Measurements from ENCODE around the gene GSC2.

The GSC2 gene

DNA sequence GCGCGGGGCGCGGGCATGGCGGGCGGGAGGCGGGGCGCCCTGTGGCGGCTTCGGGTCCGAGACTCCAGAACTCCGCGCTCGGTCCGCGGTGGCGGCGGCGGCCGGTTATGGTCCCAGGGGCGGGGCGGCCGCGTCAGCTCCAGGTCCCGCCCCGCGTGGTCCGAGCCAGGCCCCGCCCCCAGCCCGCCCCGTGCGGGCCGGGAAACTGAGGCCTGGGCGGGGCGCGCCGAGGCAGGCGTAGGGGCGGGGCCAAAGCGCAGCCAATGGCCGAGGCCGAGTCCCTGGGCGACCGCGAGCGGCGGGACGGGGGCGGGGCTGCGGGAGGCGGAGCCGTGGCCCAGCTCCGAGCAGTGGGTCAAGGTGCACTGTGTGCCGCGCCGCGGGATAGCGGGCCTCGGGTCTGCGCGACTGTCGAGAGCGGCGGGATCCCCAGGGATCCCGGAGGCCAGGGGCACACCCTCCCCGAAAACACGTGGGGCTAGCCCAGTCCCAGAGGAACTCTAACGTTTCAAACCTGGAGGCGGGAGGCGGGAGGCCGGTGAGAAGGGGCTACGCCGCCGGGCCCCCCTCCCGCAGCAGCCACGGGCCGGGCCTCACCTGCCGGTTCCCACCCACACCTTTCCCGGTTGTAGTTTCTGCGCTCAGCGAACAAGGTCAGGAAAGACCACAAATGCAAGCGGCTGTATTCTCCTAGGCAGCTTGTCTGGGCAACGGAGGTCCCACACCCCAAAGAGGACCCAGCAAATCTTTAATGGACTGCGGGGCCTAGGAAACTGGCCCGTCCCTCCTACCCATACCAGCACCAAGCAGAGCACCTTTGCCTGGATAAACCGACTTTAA lies 28.8 kb upstream of the GSC2 start, which contains the start of gene SLC25A1:
Gene SLC25A1 (minus strand): TSS at position 80 of the 840 bp plus-strand sequence. CDS start 63 bp downstream, at position 17.
- 1% methylated on average over 73 of the region's 86 CpGs for WGBS

DNA sequence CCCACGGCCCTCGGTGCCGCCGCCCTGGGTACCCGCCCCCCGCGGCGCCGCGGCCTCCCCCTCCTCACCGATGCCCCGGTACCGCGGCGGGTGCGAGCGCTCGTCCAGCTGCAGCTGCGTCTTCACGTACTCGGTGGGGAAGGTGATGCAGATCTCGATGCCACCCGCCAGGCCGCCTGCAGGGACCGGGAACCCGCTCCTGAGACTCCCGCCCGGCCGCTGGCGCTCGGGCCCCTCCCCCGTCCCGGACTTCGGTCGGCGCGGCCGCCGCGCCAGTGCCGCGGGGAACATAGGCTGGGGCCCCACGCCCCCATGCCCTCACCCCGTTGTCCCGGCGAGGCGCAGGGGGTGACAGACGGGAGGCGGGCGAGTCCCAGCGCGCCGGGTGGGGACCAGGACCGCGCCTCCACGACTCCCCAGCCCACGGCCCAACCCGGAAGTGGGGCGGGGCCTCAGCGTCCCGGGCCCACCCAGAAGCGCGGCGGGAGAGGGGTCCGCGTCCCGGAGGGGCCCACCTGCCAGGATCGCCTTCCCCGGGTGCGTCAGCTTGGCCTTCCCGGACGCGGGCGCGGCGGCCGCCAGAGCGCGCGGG lies 28.1 kb upstream of the GSC2 start:
- peak overlapping the region; percentile 88 for H3K4me2 ChIP-seq (ENCODE audit: low read length, poor library complexity, severe bottlenecking)
- peaks cover 15 to 52% of the 10 kb centered on the region in 2 experiments for H3K36me3 ChIP-seq (ENCODE audit: control insufficient read depth in 1 of 2, insufficient read depth in 2 of 2, low read depth in 1 of 2, low read length in 2 of 2)
- H2BK15ac ChIP-seq (ENCODE audit: low read depth, poor library complexity, severe bottlenecking): peak overlapping the region; percentile 71
- peaks cover 51% of the 10 kb centered on the region for H3K4me1 ChIP-seq (ENCODE audit: control insufficient read depth, insufficient read depth, low read depth, low read length)
- no peak overlapping the region for H3K27ac ChIP-seq (ENCODE audit: low read length, poor library complexity, severe bottlenecking)
- DNase-seq: peak; percentile 51
- peak overlapping the region; percentile 56 for H2AFZ ChIP-seq (ENCODE audit: low read depth, low read length)
- H2AK5ac ChIP-seq (ENCODE audit: low read length, severe bottlenecking): no peak overlapping the region
- peak overlapping the region; percentile 57 to 93 for H3K4ac ChIP-seq (ENCODE audit: low read depth in 1 of 2, low read length in 2 of 2)
- H3K9ac ChIP-seq (ENCODE audit: low read length): peak overlapping the region; percentile 81
- H3K18ac ChIP-seq (ENCODE audit: low read depth in 1 of 2, low read length in 2 of 2): peak overlapping the region; percentile 81 to 95
- H4K8ac ChIP-seq (ENCODE audit: low read length): peak overlapping the region; percentile 76
- WGBS: 0% methylated on average over 40 of the region's 80 CpGs
- H3K9me3 ChIP-seq (ENCODE audit: control insufficient read depth, low read length): no peaks in the 10 kb centered on the region
- peak overlapping the region; percentile 90 for H4K91ac ChIP-seq (ENCODE audit: low read length)
- H2BK5ac ChIP-seq (ENCODE audit: low read depth, low read length, poor library complexity, severe bottlenecking): peak overlapping the region; percentile 33
- peak overlapping the region in 1 of 2 experiments; percentile 93 for H3K23ac ChIP-seq (ENCODE audit: low read length in 2 of 2)
- peak overlapping the region in 1 of 2 experiments; percentile 96 for H3K14ac ChIP-seq (ENCODE audit: low read length in 2 of 2)
- peak overlapping the region; percentile 82 for H2BK120ac ChIP-seq (ENCODE audit: low read depth, low read length)
- no peaks in the 10 kb centered on the region for H3K27me3 ChIP-seq (ENCODE audit: control insufficient read depth in 1 of 2, insufficient read depth in 1 of 2, low read length in 2 of 2)
- H3K4me3 ChIP-seq (ENCODE audit: insufficient read depth in 1 of 2, low read depth in 1 of 2, low read length in 2 of 2): peak overlapping the region; percentile 82 to 90
- H2BK12ac ChIP-seq (ENCODE audit: low read length in 2 of 2): peak overlapping the region in 1 of 2 experiments; percentile 72
- peaks cover 14% of the 10 kb centered on the region for H3K79me1 ChIP-seq (replicated peaks; ENCODE audit: low read length, poor library complexity, severe bottlenecking)

More for the DNA sequence above, 28.8 kb upstream of the GSC2 start, which contains the start of gene SLC25A1:
- Histone ChIP-seq H3K9ac (ENCODE audit: low read length) (peak within 1 kb of the TSS; percentile 82), H3K79me1 (replicated peaks; ENCODE audit: low read length, poor library complexity, severe bottlenecking) (peaks cover 14% of the 10 kb centered on the region), H2BK120ac (ENCODE audit: low read depth, low read length) (peak within 1 kb of the TSS; percentile 82), H3K27ac (ENCODE audit: low read length, poor library complexity, severe bottlenecking) (peak within 1 kb of the TSS; percentile 37), H3K4ac (ENCODE audit: low read depth in 1 of 2, low read length in 2 of 2) (peak within 1 kb of the TSS; percentile 57 to 93), H4K8ac (ENCODE audit: low read length) (peak within 1 kb of the TSS; percentile 78), H3K4me2 (ENCODE audit: low read length, poor library complexity, severe bottlenecking) (peak within 1 kb of the TSS; percentile 88), H4K91ac (ENCODE audit: low read length) (peak within 1 kb of the TSS; percentile 90), H3K27me3 (ENCODE audit: control insufficient read depth in 1 of 2, insufficient read depth in 1 of 2, low read length in 2 of 2) (no peaks in the 10 kb centered on the region), H3K36me3 (ENCODE audit: control insufficient read depth in 1 of 2, insufficient read depth in 2 of 2, low read depth in 1 of 2, low read length in 2 of 2) (peaks cover 15 to 49% of the 10 kb centered on the region in 2 experiments), H2AFZ (ENCODE audit: low read depth, low read length) (peak within 1 kb of the TSS; percentile 79), H3K4me1 (ENCODE audit: control insufficient read depth, insufficient read depth, low read depth, low read length) (peaks cover 44% of the 10 kb centered on the region), H2BK5ac (ENCODE audit: low read depth, low read length, poor library complexity, severe bottlenecking) (peak within 1 kb of the TSS; percentile 33), H3K14ac (ENCODE audit: low read length in 2 of 2) (peak within 1 kb of the TSS in 1 of 2 experiments; percentile 96), H2AK5ac (ENCODE audit: low read length, severe bottlenecking) (no peak within 1 kb of the TSS), H3K4me3 (ENCODE audit: insufficient read depth in 1 of 2, low read depth in 1 of 2, low read length in 2 of 2) (peak within 1 kb of the TSS; percentile 82 to 90), H3K18ac (ENCODE audit: low read depth in 1 of 2, low read length in 2 of 2) (peak within 1 kb of the TSS; percentile 81 to 95), H3K9me3 (ENCODE audit: control insufficient read depth, low read length) (no peaks in the 10 kb centered on the region), H2BK15ac (ENCODE audit: low read depth, poor library complexity, severe bottlenecking) (peak within 1 kb of the TSS; percentile 71), H2BK12ac (ENCODE audit: low read length in 2 of 2) (peak within 1 kb of the TSS in 1 of 2 experiments; percentile 72), H3K23ac (ENCODE audit: low read length in 2 of 2) (peak within 1 kb of the TSS in 1 of 2 experiments; percentile 93)
- DNase-seq: peak; percentile 86

DNA sequence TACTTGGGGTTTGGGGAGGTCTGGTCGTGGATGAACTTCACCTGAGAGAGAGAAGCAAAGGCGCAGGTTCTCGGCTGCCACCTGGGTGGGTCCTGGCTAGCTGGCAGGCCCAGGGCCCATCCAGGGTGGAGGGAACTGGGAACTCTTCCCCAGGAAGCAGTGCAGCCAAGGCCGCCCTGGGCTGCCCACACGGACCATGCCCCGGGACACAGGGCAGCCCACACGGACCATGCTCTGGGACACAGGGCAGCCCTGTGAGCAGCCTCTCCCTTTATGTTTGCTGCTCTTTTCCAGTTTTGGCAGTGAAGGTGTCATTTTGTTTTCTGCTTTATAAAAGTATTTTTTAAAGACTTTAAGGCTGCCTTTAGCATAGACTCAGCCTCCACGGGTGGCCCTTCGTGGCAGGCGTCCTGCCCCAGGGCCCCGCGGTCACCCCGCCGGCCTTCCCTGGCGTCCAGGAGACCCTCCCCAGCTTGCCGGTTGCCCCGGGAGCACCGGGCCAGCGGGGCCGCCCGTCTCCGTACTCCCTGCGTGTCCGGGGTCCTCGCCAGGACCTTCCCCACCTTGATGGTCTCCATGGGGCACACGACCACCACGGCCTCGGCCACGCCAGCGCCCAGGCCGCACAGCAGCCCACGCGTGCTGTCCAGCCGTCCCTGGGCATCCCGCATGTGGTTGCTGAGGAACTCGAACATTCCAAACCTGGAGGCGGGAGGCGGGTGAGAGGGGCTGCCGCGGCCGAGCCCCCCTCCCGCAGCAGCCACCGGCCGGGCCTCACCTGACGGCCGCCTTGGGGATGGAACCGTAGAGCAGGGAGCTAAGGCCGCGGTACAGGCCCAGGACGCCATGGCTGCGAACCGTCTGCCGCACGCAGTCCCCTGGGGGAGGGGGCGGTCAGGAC lies 27.3 kb upstream of the GSC2 start:
- H3K79me1 ChIP-seq (replicated peaks; ENCODE audit: low read length, poor library complexity, severe bottlenecking): peaks cover 14% of the 10 kb centered on the region
- H2BK12ac ChIP-seq (ENCODE audit: low read length in 2 of 2): peak overlapping the region in 1 of 2 experiments; percentile 72
- peak overlapping the region in 1 of 2 experiments; percentile 93 for H3K23ac ChIP-seq (ENCODE audit: low read length in 2 of 2)
- H2AK5ac ChIP-seq (ENCODE audit: low read length, severe bottlenecking): no peak overlapping the region
- no peak overlapping the region for H2BK120ac ChIP-seq (ENCODE audit: low read depth, low read length)
- H3K4ac ChIP-seq (ENCODE audit: low read depth in 1 of 2, low read length in 2 of 2): peak overlapping the region; percentile 57 to 93
- no peaks in the 10 kb centered on the region for H3K27me3 ChIP-seq (ENCODE audit: control insufficient read depth in 1 of 2, insufficient read depth in 1 of 2, low read length in 2 of 2)
- H3K14ac ChIP-seq (ENCODE audit: low read length in 2 of 2): peak overlapping the region in 1 of 2 experiments; percentile 96
- no peak overlapping the region for H2BK15ac ChIP-seq (ENCODE audit: low read depth, poor library complexity, severe bottlenecking)
- H3K4me2 ChIP-seq (ENCODE audit: low read length, poor library complexity, severe bottlenecking): peak overlapping the region; percentile 88
- no peak overlapping the region for H2BK5ac ChIP-seq (ENCODE audit: low read depth, low read length, poor library complexity, severe bottlenecking)
- H3K4me3 ChIP-seq (ENCODE audit: insufficient read depth in 1 of 2, low read depth in 1 of 2, low read length in 2 of 2): peak overlapping the region; percentile 82 to 90
- peak overlapping the region; percentile 81 to 95 for H3K18ac ChIP-seq (ENCODE audit: low read depth in 1 of 2, low read length in 2 of 2)
- H3K9me3 ChIP-seq (ENCODE audit: control insufficient read depth, low read length): no peaks in the 10 kb centered on the region
- DNase-seq: no peak
- WGBS: 35% methylated on average over 55 of the region's 55 CpGs
- H3K9ac ChIP-seq (ENCODE audit: low read length): peak overlapping the region; percentile 81
- H3K27ac ChIP-seq (ENCODE audit: low read length, poor library complexity, severe bottlenecking): no peak overlapping the region
- H4K8ac ChIP-seq (ENCODE audit: low read length): peak overlapping the region; percentile 55
- peaks cover 15 to 51% of the 10 kb centered on the region in 2 experiments for H3K36me3 ChIP-seq (ENCODE audit: control insufficient read depth in 1 of 2, insufficient read depth in 2 of 2, low read depth in 1 of 2, low read length in 2 of 2)
- H3K4me1 ChIP-seq (ENCODE audit: control insufficient read depth, insufficient read depth, low read depth, low read length): peaks cover 59% of the 10 kb centered on the region
- H2AFZ ChIP-seq (ENCODE audit: low read depth, low read length): no peak overlapping the region
- peak overlapping the region; percentile 90 for H4K91ac ChIP-seq (ENCODE audit: low read length)
